Uterus (tissue), 2 donors: ENCODE data around the gene DRAM2.

Source experiments
- POLR2A ChIP-seq, 2 donors: fragments of 450-650 bp; IDR thresholded peaks; one replicate each; pipeline ENCODE4 v1.6.1; 2016; ENCODE audit warnings: antibody characterized with exemption in 2 of 2, mild to moderate bottlenecking in 1 of 2, moderate library complexity in 1 of 2
- TF ChIP-seq, protein P1 (sequence below), 4 experiments: fragments of 200-600 bp in 2 of 4; fragments of 450-650 bp in 2 of 4; sonication (generic) in 2 of 4; IDR thresholded peaks; one replicate each; pipeline ENCODE4 v1.5.1; 2016 to 2019; ENCODE audit warnings: antibody characterized with exemption in 4 of 4, mild to moderate bottlenecking in 2 of 4, moderate library complexity in 1 of 4

DNA sequence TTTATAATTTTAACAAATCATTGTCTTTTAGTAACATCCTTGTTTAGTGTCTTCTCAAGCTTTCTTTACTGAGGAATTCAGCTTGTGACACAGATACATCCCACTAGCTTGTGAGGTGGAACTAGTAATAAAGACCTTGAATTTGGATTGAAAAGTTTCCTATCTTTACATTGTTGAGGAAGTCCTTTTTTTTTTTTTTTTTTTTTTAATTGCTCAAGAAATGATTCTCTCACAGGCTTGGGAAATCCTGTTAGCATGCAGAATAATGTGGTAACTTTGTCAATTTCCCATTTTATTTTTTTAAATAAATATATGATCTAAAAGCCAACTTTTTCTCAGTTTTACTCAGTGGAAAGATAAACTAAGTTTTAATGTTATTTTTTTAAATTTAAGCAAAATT, 44.8 kb upstream of the DRAM2 start:
- TF ChIP-seq, protein P1, sequence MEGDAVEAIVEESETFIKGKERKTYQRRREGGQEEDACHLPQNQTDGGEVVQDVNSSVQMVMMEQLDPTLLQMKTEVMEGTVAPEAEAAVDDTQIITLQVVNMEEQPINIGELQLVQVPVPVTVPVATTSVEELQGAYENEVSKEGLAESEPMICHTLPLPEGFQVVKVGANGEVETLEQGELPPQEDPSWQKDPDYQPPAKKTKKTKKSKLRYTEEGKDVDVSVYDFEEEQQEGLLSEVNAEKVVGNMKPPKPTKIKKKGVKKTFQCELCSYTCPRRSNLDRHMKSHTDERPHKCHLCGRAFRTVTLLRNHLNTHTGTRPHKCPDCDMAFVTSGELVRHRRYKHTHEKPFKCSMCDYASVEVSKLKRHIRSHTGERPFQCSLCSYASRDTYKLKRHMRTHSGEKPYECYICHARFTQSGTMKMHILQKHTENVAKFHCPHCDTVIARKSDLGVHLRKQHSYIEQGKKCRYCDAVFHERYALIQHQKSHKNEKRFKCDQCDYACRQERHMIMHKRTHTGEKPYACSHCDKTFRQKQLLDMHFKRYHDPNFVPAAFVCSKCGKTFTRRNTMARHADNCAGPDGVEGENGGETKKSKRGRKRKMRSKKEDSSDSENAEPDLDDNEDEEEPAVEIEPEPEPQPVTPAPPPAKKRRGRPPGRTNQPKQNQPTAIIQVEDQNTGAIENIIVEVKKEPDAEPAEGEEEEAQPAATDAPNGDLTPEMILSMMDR (IDR thresholded peaks at IDR 0.05): no peak
- no peak for TF ChIP-seq POLR2A (IDR thresholded peaks at IDR 0.05)
